GM12892 (cell line): ENCODE measurements around the gene XYLT1.

Source experiments
- POLR2A ChIP-seq: IDR thresholded peaks from 2 replicates; pipeline ENCODE4 v1.6.1; 2011; ENCODE audit warnings: low read depth, low read length, control low read depth
- POLR2AphosphoS5 ChIP-seq: IDR thresholded peaks from 2 replicates; pipeline ENCODE4 v1.6.1; 2011; ENCODE audit warnings: low read depth, low read length, control low read depth

DNA sequence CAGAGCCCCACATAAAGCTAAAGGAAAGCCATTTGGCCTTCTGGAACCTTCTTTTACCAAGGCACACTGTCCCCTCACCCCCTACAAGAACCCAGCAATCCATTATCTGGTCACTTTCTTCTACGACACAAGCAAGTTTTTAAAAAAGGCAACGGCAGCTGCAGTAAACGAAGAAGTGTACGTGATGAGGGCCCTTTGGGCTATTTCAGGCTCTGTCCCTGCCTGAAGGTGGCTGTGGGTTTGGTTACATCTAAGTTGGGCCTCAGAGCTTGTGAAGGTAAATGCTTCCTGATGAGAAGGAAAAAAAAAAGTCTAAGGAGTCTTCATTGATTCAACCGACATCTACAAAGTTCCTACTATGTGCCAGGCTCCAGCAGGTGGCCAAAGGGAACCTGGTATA, 35.4 kb downstream of the XYLT1 start:
- no peak for TF ChIP-seq POLR2AphosphoS5
- no peak for TF ChIP-seq POLR2A
